Choroid plexus epithelial cell (primary cell): ENCODE measurements around the gene YY1.

Experiments used
- DNase-seq: peaks from one replicate; pipeline ENCODE4 v3.0.0-alpha.2; 2010; ENCODE audit warnings: low read depth
- H3K4me3 ChIP-seq: 2 replicates; pipeline ENCODE4 v1.5.1; 2011; ENCODE audit warnings: low read depth, mild to moderate bottlenecking, control low read depth, low read length, moderate library complexity
- TF ChIP-seq, protein P1 (sequence below): conservative IDR thresholded peaks from 2 replicates; pipeline ENCODE4 v1.5.1; 2011; ENCODE audit warnings: low read depth, mild to moderate bottlenecking, control low read depth, inconsistent platforms, low read length, moderate library complexity

The YY1 gene

DNA sequence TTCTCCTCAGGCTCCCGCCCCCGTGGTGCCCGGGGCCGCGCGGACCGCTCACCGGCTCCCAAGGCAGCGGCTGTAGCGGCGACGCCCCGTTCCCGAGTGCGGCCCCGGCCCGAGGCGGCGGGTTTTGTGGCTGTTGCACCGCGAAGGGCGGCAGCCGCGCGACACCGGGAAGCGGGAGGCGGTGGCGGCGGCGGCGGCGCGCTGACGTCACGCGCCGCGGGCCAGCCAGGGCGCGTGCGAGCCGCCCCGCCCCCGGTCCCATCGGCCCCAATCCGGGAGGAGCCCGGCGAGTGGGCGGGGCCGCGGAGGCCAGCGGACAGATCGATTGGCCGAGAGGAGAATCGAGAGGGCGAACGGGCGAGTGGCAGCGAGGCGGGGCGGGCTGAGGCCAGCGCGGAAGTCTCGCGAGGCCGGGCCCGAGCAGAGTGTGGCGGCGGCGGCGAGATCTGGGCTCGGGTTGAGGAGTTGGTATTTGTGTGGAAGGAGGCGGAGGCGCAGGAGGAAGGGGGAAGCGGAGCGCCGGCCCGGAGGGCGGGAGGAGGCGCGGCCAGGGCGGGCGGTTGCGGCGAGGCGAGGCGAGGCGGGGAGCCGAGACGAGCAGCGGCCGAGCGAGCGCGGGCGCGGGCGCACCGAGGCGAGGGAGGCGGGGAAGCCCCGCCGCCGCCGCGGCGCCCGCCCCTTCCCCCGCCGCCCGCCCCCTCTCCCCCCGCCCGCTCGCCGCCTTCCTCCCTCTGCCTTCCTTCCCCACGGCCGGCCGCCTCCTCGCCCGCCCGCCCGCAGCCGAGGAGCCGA lies at the start of gene YY1:
Gene YY1 (plus strand): TSS at position 726 of the 792 bp plus-strand sequence. CDS start 101 bp downstream, outside the sequence.
- H3K4me3 ChIP-seq: peak within 1 kb of the TSS; percentile 93
- DNase-seq: peak; percentile 98
- TF ChIP-seq, protein P1, sequence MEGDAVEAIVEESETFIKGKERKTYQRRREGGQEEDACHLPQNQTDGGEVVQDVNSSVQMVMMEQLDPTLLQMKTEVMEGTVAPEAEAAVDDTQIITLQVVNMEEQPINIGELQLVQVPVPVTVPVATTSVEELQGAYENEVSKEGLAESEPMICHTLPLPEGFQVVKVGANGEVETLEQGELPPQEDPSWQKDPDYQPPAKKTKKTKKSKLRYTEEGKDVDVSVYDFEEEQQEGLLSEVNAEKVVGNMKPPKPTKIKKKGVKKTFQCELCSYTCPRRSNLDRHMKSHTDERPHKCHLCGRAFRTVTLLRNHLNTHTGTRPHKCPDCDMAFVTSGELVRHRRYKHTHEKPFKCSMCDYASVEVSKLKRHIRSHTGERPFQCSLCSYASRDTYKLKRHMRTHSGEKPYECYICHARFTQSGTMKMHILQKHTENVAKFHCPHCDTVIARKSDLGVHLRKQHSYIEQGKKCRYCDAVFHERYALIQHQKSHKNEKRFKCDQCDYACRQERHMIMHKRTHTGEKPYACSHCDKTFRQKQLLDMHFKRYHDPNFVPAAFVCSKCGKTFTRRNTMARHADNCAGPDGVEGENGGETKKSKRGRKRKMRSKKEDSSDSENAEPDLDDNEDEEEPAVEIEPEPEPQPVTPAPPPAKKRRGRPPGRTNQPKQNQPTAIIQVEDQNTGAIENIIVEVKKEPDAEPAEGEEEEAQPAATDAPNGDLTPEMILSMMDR: no peak

DNA sequence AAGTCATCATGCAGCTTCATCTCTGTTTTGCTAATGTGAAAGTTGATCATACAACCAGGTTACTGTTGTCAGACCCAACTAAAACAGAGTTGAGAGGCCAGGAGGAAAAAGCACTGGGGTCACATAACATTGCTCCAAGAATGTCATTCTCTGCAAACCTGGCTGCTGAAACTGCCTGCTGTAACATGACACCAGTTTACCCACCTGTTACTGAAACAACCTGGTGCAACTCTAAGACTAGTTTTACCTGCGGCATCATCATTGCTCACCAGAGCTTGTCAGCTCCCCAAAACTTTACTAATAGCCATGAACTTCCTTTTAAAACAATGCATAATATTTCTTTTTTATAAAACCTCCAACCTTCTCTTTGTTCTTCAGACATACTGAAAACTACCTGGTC lies 48.8 kb upstream of the YY1 start:
- TF ChIP-seq, protein P1: no peak
- no peak overlapping the region for H3K4me3 ChIP-seq
- DNase-seq: no peak

GRCh38 chr14:100191584-100192249 lies 47.2 kb upstream of the YY1 start:
- H3K4me3 ChIP-seq: no peak overlapping the region
- TF ChIP-seq, protein P1: no peak

GRCh38 chr14:100192250-100192671 lies 46.7 kb upstream of the YY1 start:
- TF ChIP-seq, protein P1: no peak
- H3K4me3 ChIP-seq: peak overlapping the region; percentile 61
- DNase-seq: no peak

More at GRCh38 chr14:100191584-100192249, 47.2 kb upstream of the YY1 start:
- no peak for DNase-seq

DNA sequence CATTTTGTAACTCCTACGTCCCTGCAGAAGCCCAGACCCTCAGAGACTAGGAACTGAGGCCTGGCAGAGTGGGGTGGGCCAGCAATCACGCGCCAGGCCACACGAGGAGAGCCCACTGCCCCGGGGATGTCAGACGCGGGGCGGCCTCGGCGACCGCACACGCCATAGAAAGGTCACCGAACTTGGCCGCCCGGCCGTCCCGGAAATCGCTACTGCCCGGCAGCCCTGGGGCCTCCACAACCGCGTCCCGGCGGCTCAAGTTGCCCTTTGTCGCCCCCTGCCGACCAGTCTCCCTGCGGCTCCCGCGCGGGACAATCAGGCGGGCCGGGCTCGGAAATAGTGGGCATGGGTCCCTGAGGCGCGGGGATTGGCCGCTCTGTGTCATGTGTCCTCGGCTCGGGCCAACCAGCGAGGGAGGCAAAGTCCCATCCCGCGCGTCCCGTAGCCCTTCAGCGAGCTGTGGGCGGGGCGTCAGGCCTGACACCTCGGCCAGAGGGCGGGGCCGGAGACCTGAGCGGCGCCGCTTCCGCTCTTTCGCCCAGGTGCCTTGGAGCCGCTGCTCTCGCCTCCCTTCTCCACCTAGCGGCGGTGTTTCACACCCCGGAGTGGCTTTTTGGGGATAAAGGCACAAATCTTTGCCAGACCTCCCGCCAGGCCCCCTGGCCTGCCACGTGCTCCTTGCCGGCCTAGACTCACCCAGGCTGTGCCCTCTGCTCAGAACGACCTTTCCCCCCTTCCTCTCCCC lies 46.1 kb upstream of the YY1 start:
- TF ChIP-seq, protein P1: peak; percentile 79
- H3K4me3 ChIP-seq: peak overlapping the region; percentile 61
- DNase-seq: peak; percentile 98

- TF ChIP-seq, protein P1: no peak
- DNase-seq: no peak
- peak overlapping the region; percentile 61 for H3K4me3 ChIP-seq
Measured at GRCh38 chr14:100193417-100194357, 45.3 kb upstream of the YY1 start.
